Progenitor cell of endocrine pancreas (in vitro differentiated cells): Measurements from ENCODE around the gene CDK13. TPM values are rescaled to one million over a fixed set of nuclear protein-coding genes. Genes with fewer than 3 reads are reported as not detected.
"Not testable (repeated sequence)": the region's sequence is repeated elsewhere in the genome, so short reads cannot be mapped to it uniquely, and the experiment has no call there.

Experiments used
- DNase-seq: peaks from one replicate; pipeline ENCODE4 v3.0.0; 2021; ENCODE audit warnings: low spot score; ENCODE audit not compliant: unreplicated experiment
- H3K27ac Mint-ChIP-seq: 2 replicates; pipeline ENCODE4 v1.8.0; 2021; ENCODE audit warnings: mild to moderate bottlenecking, moderate library complexity, mixed read lengths
- H3K27me3 Mint-ChIP-seq: 2 replicates; pipeline ENCODE4 v1.8.0; 2021; ENCODE audit warnings: mixed read lengths
- H3K36me3 Mint-ChIP-seq: 2 replicates; pipeline ENCODE4 v1.8.0; 2022; ENCODE audit warnings: mixed read lengths; ENCODE audit not compliant: insufficient read depth
- H3K4me1 Mint-ChIP-seq: 2 replicates; pipeline ENCODE4 v1.8.0; 2021; ENCODE audit warnings: low read depth, mixed read lengths
- H3K4me3 Mint-ChIP-seq: 2 replicates; pipeline ENCODE4 v1.8.0; 2021; ENCODE audit warnings: low read depth, mild to moderate bottlenecking, moderate library complexity, mixed read lengths
- H3K9me3 Mint-ChIP-seq: 2 replicates; pipeline ENCODE4 v1.8.0; 2021; ENCODE audit warnings: low read depth, mixed read lengths
- total RNA-seq: library from RNA; stranded (reverse); gene quantifications from 2 replicates; pipeline ENCODE4 v1.2.1, GENCODE V29; 2021
- TF ChIP-seq, protein P1 (sequence below): fragments of 200-600 bp; sonication (generic); IDR thresholded peaks from one replicate; pipeline ENCODE4 v1.5.0; 2021; ENCODE audit warnings: antibody characterized with exemption, mild to moderate bottlenecking; ENCODE audit not compliant: unreplicated experiment

The CDK13 gene
- total RNA-seq, 1 donor from 2014 or later = 75.5 TPM

DNA sequence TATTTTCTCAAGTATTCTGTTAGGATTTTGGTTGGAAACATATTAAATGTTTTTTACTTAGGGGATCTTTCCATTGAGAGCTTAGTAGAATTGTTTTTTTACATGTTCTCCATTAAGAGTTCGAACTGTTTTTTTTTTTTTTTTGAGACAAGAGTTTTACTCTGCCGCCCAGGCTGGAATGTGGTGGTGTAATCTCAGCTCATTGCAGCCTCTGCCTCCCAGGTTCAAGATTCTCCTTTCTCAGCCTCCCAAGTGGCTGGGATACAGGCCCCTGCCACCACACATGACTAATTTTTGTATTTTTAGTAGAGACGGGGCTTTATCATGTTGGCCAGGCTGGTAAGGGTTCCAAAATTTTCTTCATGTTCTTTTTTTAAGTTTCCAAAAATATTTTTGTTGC lies 151.1 kb downstream of the CDK13 start:
- H3K9me3 Mint-ChIP-seq = no peaks in the 10 kb centered on the region
- no peak for DNase-seq
- no peaks in the 10 kb centered on the region for H3K27me3 Mint-ChIP-seq
- H3K4me3 Mint-ChIP-seq = no peak overlapping the region
- peaks cover 12% of the 10 kb centered on the region for H3K4me1 Mint-ChIP-seq
- H3K27ac Mint-ChIP-seq = no peak overlapping the region
- TF ChIP-seq, protein P1, sequence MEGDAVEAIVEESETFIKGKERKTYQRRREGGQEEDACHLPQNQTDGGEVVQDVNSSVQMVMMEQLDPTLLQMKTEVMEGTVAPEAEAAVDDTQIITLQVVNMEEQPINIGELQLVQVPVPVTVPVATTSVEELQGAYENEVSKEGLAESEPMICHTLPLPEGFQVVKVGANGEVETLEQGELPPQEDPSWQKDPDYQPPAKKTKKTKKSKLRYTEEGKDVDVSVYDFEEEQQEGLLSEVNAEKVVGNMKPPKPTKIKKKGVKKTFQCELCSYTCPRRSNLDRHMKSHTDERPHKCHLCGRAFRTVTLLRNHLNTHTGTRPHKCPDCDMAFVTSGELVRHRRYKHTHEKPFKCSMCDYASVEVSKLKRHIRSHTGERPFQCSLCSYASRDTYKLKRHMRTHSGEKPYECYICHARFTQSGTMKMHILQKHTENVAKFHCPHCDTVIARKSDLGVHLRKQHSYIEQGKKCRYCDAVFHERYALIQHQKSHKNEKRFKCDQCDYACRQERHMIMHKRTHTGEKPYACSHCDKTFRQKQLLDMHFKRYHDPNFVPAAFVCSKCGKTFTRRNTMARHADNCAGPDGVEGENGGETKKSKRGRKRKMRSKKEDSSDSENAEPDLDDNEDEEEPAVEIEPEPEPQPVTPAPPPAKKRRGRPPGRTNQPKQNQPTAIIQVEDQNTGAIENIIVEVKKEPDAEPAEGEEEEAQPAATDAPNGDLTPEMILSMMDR = no peak
- peaks cover 2% of the 10 kb centered on the region for H3K36me3 Mint-ChIP-seq

DNA sequence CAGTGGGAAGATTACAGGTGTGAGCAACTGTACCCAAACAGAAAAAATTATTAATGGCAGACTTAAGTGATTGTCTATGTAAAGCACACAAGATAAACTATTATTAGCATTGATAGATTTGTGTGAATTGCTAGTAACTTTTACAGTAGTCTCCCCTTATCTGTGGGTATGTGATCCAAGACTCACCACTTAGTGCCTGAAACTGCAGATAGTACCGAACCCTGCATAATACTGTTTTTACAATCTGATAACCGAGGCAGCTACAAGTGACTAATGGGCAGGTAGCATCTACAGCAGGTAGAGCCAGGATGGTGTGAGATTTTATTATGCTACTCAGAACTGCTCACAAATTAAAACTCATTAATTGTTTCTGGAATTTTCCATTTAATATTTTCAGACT lies 152.8 kb downstream of the CDK13 start:
- Mint-ChIP-seq H3K27ac (no peak overlapping the region), H3K27me3 (no peaks in the 10 kb centered on the region), H3K4me1 (peaks cover 8% of the 10 kb centered on the region), H3K36me3 (no peaks in the 10 kb centered on the region), H3K4me3 (no peak overlapping the region), H3K9me3 (no peaks in the 10 kb centered on the region)
- no peak for DNase-seq
- TF ChIP-seq, protein P1 = no peak

DNA sequence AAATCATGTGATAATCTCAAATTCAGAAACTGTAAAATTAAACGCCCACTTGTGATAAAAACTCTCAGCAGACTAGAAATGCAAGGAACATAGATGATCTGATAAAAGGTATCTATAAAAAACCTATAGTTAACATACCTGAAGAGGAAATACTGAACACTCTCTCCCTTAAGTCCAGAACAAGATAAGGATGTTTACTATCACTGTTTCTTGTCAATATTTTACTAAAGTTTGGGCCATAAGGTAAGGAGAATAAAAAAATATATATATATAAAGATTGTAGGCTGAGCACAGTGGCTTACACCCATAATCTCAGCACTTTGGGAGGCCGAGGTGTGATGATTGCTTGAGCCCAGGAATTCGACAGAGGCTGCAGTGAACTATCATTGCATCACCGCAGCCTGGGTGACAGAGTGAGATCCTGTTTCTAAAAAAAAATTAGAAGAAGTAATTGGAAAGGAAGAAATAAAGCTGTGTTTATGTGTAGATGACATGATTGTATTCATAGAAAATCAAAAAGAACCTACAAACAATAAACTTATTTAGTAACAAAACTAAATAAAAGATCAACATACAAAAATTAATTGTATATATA lies 155.9 kb downstream of the CDK13 start:
- H3K27ac Mint-ChIP-seq = no peak overlapping the region
- no peaks in the 10 kb centered on the region for H3K36me3 Mint-ChIP-seq
- no peak overlapping the region for H3K4me3 Mint-ChIP-seq
- no peaks in the 10 kb centered on the region for H3K9me3 Mint-ChIP-seq
- no peak for DNase-seq
- H3K4me1 Mint-ChIP-seq = peaks cover 4% of the 10 kb centered on the region
- TF ChIP-seq, protein P1 = no peak
- H3K27me3 Mint-ChIP-seq = no peaks in the 10 kb centered on the region

DNA sequence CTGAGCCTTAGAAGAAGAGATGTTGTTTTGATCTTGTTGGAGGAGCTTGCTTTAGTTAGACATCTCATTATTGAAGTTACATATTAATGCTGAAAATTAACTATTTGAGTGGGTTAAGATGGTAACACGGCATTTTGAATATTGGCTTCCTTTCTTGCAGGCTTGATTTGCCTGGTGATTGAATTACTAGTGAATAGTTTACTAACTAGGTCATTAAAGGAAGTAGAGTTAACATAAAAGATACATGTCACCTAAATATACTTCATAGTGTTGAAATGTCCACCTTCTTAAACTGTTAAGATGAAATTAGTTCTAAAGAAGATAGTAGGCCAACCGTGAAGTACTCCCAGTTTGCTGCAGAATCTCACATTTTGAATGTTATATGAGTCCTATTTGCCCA lies 165.9 kb downstream of the CDK13 start:
- Mint-ChIP-seq H3K36me3 (peaks cover 6% of the 10 kb centered on the region), H3K27ac (no peak overlapping the region), H3K4me1 (peaks cover 1% of the 10 kb centered on the region), H3K27me3 (no peaks in the 10 kb centered on the region), H3K9me3 (no peaks in the 10 kb centered on the region), H3K4me3 (no peak overlapping the region)
- DNase-seq = no peak
- TF ChIP-seq, protein P1 = no peak

DNA sequence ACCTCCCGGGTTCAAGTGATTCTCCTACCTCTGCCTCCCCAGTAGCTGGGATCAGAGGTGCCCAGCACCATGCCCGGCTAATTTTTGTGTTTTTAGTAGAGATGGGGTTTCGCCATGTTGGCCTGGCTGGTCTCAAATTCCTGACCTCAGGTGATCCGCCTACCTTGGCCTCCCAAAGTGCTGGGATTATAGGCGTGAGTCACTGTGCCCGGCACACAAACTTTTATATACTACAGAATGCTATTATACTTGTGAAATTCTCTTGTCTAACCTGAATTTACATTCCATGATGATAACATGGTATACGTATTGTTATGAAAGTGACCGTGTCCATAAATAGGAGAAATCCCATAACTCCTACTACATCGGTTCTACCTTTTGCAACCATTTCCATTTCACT lies 167.1 kb downstream of the CDK13 start:
- H3K9me3 Mint-ChIP-seq, DNase-seq, H3K27ac Mint-ChIP-seq, H3K36me3 Mint-ChIP-seq, H3K4me3 Mint-ChIP-seq, H3K27me3 Mint-ChIP-seq, H3K4me1 Mint-ChIP-seq: not testable (repeated sequence)

DNA sequence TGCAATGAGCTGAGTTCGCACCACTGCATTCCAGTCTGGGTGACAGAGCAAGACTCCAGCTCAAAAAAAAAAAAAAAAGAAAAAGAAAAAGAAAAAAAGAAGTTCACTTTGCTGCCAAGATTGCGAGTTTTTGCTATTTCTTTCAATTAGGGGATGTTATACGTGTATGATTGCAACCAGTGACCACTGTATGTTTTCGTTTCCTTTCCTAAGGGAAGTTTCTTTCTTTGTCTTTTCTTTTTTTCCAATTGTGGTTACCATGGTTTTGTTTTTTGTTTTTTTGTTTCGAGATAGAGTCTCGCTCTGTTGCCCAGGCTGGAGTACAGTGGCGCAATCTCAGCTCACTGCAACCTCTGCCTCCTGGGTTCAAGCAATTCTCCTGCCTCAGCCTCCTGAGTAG lies 168.1 kb downstream of the CDK13 start:
- not testable (repeated sequence) for H3K36me3 Mint-ChIP-seq, H3K27ac Mint-ChIP-seq, H3K4me1 Mint-ChIP-seq, DNase-seq, H3K4me3 Mint-ChIP-seq, H3K9me3 Mint-ChIP-seq, H3K27me3 Mint-ChIP-seq
